SU-DHL-6 (cell line): Measurements from ENCODE around the gene SKIL.

ENCODE experiments used
- H2AFZ ChIP-seq: fragments of 200-600 bp; sonication (generic); 2 replicates; pipeline ENCODE4 v1.6.1; 2014; ENCODE audit warnings: low read depth, mild to moderate bottlenecking, moderate library complexity, mixed read lengths, antibody characterized with exemption, low read length; ENCODE audit not compliant: severe bottlenecking
- H3F3A ChIP-seq: fragments of 200-600 bp; shearing (Covaris generic); 2 replicates; pipeline ENCODE4 v1.6.0; 2016; ENCODE audit warnings: antibody characterized with exemption, mild to moderate bottlenecking; ENCODE audit not compliant: insufficient read depth
- H3K27ac ChIP-seq: fragments of 200-600 bp; sonication (generic); 2 replicates; pipeline ENCODE4 v1.5.1; 2016; ENCODE audit warnings: low read depth, mild to moderate bottlenecking, low read length, moderate library complexity, mixed read lengths
- H3K27me3 ChIP-seq: fragments of 200-600 bp; sonication (generic), shearing (Covaris generic); 2 replicates; pipeline ENCODE4 v1.6.0; 2014; ENCODE audit warnings: mild to moderate bottlenecking, low read length
- H3K36me3 ChIP-seq: fragments of 200-600 bp; sonication (generic); 2 replicates; pipeline ENCODE4 v1.6.1; 2014; ENCODE audit warnings: mild to moderate bottlenecking, low read length, mixed read lengths
- H3K4me2 ChIP-seq: fragments of 300-600, 200-600 bp; shearing (Covaris generic), sonication (generic); 2 replicates; pipeline ENCODE4 v1.6.0; 2014; ENCODE audit warnings: low read length, low read depth, mild to moderate bottlenecking; ENCODE audit not compliant: poor library complexity, severe bottlenecking
- H3K4me3 ChIP-seq: fragments of 200-600 bp; sonication (generic); 2 replicates; pipeline ENCODE4 v1.5.1; 2014; ENCODE audit warnings: antibody characterized with exemption, low read length, mild to moderate bottlenecking, mixed read lengths; ENCODE audit not compliant: insufficient read depth, poor library complexity, severe bottlenecking
- H3K79me2 ChIP-seq: fragments of 200-600 bp; sonication (generic); 2 replicates; pipeline ENCODE4 v1.6.1; 2014; ENCODE audit warnings: mild to moderate bottlenecking, low read length, moderate library complexity; ENCODE audit not compliant: insufficient read depth
- H3K9ac ChIP-seq: fragments of 200-600 bp; sonication (generic); 2 replicates; pipeline ENCODE4 v1.7.0; 2014; ENCODE audit warnings: mild to moderate bottlenecking, low read length
- H3K9me2 ChIP-seq: fragments of 200-600 bp; sonication (generic); replicated peaks from 2 replicates; pipeline ENCODE4 v1.6.1; 2014; ENCODE audit warnings: low read length; ENCODE audit not compliant: insufficient read depth
- H3K9me3 ChIP-seq: fragments of 200-600 bp; sonication (generic); 2 replicates; pipeline ENCODE4 v1.6.1; 2014; ENCODE audit warnings: low read length, mixed read lengths; ENCODE audit not compliant: insufficient read depth
- H4K20me1 ChIP-seq: fragments of 200-600 bp; sonication (generic); 2 replicates; pipeline ENCODE4 v1.6.1; 2014; ENCODE audit warnings: low read depth, mild to moderate bottlenecking, antibody characterized with exemption, low read length, moderate library complexity, mixed read lengths
- CTCF ChIP-seq: fragments of 200-600 bp; sonication (generic); IDR thresholded peaks from one replicate; pipeline ENCODE4 v1.5.1; 2017; ENCODE audit warnings: antibody characterized with exemption, mild to moderate bottlenecking, low read length, moderate library complexity; ENCODE audit not compliant: insufficient read depth, poor library complexity, severe bottlenecking
- EZH2phosphoT487 ChIP-seq: fragments of 200-600 bp; sonication (generic), shearing (Covaris generic); conservative IDR thresholded peaks from 2 replicates; pipeline ENCODE4 v1.6.1; 2018; ENCODE audit warnings: mild to moderate bottlenecking, antibody characterized with exemption, low read length, moderate library complexity, mixed read lengths

SKIL gene

DNA sequence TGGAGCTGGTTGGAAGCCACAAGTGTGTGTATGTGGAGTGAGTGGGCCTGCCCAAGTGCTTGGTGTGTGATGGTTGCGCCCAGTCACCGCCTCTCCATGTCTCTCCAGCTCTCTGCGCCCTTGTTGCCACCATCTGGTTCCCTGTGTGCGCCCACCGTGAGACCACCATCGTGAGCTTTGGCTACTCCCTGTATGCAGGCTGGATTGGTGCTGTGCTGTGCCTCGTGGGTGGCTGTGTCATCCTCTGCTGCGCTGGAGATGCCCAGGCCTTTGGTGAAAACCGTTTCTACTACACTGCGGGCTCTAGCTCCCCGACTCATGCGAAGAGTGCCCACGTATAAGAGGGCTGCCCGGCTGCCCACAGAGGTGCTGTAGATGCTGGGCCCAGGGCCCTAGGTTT is 74.9 kb downstream of the SKIL start:
- Histone ChIP-seq H3K27ac (no peak overlapping the region), H3K9ac (no peak overlapping the region), H3K27me3 (no peaks in the 10 kb centered on the region), H3K9me2 (no peaks in the 10 kb centered on the region), H3K4me3 (no peak overlapping the region), H3K9me3 (no peaks in the 10 kb centered on the region), H4K20me1 (no peaks in the 10 kb centered on the region), H3K4me2 (no peak overlapping the region), H3F3A (no peaks in the 10 kb centered on the region), H3K79me2 (no peaks in the 10 kb centered on the region), H2AFZ (no peak overlapping the region), H3K36me3 (no peaks in the 10 kb centered on the region)
- TF ChIP-seq CTCF (no peak), EZH2phosphoT487 (no peak)

DNA sequence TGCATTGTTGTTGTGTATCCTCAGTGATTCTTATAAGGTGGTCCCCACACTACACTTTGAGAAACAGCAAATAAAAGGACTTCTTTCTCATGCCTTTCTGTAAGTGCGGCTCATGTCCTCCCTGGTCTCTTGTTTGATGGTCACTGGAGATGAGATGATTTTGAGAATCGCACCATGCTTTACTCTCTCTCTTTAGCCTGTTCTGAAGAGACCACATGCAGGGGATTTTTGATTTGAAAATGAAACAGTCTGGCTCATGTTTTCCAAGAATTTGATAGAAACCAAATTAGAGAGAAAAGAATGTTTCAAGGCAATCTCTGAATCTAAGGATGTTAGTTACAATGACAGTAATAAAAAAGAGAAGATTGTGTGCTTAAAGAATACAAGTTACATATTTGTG is 79.2 kb downstream of the SKIL start:
- H2AFZ ChIP-seq, result no peak overlapping the region
- no peaks in the 10 kb centered on the region for H3K9me3 ChIP-seq
- H3K27ac ChIP-seq, result no peak overlapping the region
- no peaks in the 10 kb centered on the region for H4K20me1 ChIP-seq
- H3K9me2 ChIP-seq, result no peaks in the 10 kb centered on the region
- H3K36me3 ChIP-seq, result no peaks in the 10 kb centered on the region
- no peak overlapping the region for H3K4me2 ChIP-seq
- H3F3A ChIP-seq, result no peaks in the 10 kb centered on the region
- no peak overlapping the region for H3K9ac ChIP-seq
- H3K4me3 ChIP-seq, result no peak overlapping the region
- no peaks in the 10 kb centered on the region for H3K27me3 ChIP-seq
- no peak for TF ChIP-seq CTCF
- no peak for TF ChIP-seq EZH2phosphoT487
- no peaks in the 10 kb centered on the region for H3K79me2 ChIP-seq

GRCh38 chr3:170437176-170437575 is 79.7 kb downstream of the SKIL start:
- Histone ChIP-seq H3K9me2 (no peaks in the 10 kb centered on the region), H3K4me2 (no peak overlapping the region), H3K9me3 (no peaks in the 10 kb centered on the region), H3K9ac (no peak overlapping the region), H3F3A (no peaks in the 10 kb centered on the region), H3K36me3 (no peaks in the 10 kb centered on the region), H2AFZ (no peak overlapping the region), H3K27ac (no peak overlapping the region), H3K4me3 (no peak overlapping the region), H3K27me3 (no peaks in the 10 kb centered on the region), H4K20me1 (no peaks in the 10 kb centered on the region), H3K79me2 (no peaks in the 10 kb centered on the region)
- TF ChIP-seq CTCF (no peak), EZH2phosphoT487 (no peak)
